Tibial nerve (tissue), 4 donors: ENCODE data around the gene PDE6H.

Source experiments
- EP300 ChIP-seq, 2 donors: sonication (generic); formaldehyde crosslinking; IDR thresholded peaks; one replicate each; pipeline ENCODE4 v1.6.1; 2017; ENCODE audit warnings: antibody characterized with exemption in 2 of 2, mild to moderate bottlenecking in 1 of 2
- POLR2A ChIP-seq, 2 donors: fragments of 450-650 bp; IDR thresholded peaks; one replicate each; pipeline ENCODE4 v1.6.1; 2017; ENCODE audit warnings: antibody characterized with exemption in 2 of 2, mild to moderate bottlenecking in 2 of 2, moderate library complexity in 2 of 2
- TF ChIP-seq, protein P1 (sequence below), 5 experiments: fragments of 200-600 bp in 3 of 5; fragments of 450-650 bp in 2 of 5; sonication (generic) in 3 of 5; IDR thresholded peaks; one replicate each; pipeline ENCODE4 v1.5.1; 2016 to 2019; ENCODE audit warnings: antibody characterized with exemption in 5 of 5, mild to moderate bottlenecking in 3 of 5, moderate library complexity in 2 of 5

GRCh38 chr12:14953752-14954151 lies 19.1 kb upstream of the PDE6H start:
- TF ChIP-seq, protein P1, sequence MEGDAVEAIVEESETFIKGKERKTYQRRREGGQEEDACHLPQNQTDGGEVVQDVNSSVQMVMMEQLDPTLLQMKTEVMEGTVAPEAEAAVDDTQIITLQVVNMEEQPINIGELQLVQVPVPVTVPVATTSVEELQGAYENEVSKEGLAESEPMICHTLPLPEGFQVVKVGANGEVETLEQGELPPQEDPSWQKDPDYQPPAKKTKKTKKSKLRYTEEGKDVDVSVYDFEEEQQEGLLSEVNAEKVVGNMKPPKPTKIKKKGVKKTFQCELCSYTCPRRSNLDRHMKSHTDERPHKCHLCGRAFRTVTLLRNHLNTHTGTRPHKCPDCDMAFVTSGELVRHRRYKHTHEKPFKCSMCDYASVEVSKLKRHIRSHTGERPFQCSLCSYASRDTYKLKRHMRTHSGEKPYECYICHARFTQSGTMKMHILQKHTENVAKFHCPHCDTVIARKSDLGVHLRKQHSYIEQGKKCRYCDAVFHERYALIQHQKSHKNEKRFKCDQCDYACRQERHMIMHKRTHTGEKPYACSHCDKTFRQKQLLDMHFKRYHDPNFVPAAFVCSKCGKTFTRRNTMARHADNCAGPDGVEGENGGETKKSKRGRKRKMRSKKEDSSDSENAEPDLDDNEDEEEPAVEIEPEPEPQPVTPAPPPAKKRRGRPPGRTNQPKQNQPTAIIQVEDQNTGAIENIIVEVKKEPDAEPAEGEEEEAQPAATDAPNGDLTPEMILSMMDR (IDR thresholded peaks at IDR 0.05), result no peak
- TF ChIP-seq EP300 (IDR thresholded peaks at IDR 0.05) (no peak), POLR2A (IDR thresholded peaks at IDR 0.05) (no peak)
